PC-9 (cell line): Measurements from ENCODE around the gene PANX3.

Source experiments
- CTCF ChIP-seq: fragments of 200-600 bp; sonication (generic); conservative IDR thresholded peaks from 2 replicates; pipeline ENCODE4 v1.6.1; 2017; ENCODE audit warnings: mixed run types, antibody characterized with exemption, mild to moderate bottlenecking, moderate library complexity
- EZH2 ChIP-seq: fragments of 200-600 bp; sonication (generic); IDR thresholded peaks from 2 replicates; pipeline ENCODE4 v1.8.0; 2017; ENCODE audit warnings: antibody characterized with exemption, low read depth

- no peak for TF ChIP-seq EZH2
- no peak for TF ChIP-seq CTCF
Measured at GRCh38 chr11:124582565-124582964, 28.7 kb upstream of the PANX3 start.
